NCI-H1436 treated with DMSO at 0.1 percent for 48 hours (cell line): ENCODE measurements around the gene ST14.

Source experiments
- DNase-seq: peaks from one replicate; lab custom pipeline; 2025; lab: John Stamatoyannopoulos, UW

ST14 gene

DNA sequence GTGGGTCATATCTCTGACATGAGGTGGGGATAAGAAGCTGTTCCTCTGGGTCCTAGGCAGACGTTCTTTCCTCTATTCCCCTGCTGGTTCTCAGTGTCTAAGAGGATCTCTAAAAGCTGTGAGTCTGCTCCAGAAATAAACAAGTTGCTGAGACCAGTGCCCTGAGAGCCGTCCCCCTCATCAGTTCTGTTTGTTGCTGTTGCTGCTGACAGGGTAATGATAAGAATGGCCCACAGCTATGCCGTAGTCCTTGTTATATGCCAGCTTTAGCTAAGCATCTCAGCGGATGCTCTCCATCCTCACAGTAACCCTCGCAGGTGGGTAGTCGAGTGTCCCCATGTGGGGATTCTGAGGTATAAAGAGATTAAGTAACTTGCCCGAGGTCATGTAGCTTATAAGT lies 23.5 kb upstream of the ST14 start:
- DNase-seq: no peak

DNA sequence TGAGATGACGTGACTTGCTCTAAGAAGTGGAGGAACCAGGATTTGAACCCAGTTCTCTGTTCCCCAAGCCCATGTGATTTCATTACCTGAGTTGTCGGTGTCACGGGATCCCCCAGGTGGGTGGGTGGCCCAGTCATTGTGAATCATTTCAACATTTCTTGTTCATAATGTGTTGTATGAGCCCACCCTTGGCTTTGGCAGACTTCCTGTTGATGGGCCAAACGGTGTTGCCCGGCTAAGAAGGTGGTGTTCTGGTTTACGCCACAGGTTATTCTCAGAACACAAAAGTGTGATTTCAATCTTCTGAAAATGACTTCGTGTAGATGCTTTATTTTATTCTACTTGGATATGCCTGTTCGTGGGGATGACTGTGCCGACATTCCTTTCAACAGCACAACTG lies 21.6 kb upstream of the ST14 start:
- DNase-seq: no peak

DNA sequence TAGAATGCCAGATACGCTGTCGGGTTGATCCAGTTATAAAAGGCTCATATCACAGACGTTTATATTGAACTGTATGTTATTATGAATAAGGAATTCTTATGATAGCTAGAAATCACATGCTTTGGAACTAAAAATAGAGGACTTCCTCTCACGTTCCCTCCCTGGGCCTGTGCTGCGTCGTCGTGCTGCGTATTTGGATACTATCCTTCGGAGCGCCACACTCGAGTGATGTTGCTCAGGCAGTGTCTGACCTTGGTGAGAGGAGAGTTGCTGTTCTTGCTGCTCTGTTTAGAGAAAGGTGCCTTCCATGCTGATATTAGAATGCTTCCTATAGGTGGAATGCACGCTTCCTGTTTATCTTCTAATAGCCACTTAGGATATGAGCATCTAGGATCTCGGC lies 20.2 kb upstream of the ST14 start:
- DNase-seq: no peak

DNA sequence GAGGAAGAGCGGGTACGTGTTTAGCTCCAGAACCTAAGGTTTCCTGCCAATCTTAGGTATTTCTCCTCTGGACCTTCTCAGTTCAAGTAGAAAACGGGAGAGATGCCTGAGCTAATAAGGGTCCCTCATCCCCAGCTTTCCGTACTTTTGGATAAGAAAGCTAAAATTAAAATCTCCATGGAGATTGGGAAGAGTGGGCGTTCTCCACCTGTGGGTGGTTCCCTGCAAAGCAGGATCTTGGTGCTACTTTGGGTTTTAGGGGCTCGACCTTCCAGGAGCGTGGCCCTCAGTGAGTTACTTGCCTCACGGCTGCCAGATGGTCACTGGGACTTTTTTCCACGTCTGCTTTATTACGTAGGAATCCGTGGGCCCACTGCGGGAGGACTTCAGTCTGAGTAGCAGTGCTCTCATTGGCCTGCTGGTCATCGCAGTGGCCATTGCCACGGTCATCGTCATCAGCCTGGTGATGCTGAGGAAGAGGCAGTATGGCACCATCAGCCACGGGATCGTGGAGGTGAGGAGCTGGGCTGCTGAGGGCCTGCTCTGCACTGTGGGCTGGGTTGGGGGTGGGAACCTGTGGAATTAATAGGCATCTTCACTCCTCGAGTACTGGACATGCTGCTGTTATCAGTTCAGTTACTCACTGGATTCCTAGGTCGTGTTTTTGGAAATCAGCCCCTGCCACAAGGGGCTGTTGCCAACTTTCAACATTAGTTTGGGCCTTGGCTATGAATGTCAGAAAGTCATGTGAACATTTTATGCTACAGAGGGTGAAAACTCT lies 17.8 kb upstream of the ST14 start:
- DNase-seq: no peak

DNA sequence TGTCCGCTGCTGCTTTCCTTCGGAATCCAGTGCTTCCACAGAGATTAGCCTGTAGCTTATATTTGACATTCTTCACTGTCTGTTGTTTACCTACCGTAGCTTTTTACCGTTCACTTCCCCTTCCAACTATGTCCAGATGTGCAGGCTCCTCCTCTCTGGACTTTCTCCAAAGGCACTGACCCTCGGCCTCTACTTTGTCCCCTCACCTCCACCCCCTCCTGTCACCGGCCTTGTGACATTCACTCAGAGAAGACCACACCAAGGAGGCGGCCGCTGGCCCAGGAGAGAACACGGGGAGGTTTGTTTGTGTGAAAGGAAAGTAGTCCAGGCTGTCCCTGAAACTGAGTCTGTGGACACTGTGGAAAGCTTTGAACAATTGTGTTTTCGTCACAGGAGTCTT lies 15.4 kb upstream of the ST14 start:
- no peak for DNase-seq

DNA sequence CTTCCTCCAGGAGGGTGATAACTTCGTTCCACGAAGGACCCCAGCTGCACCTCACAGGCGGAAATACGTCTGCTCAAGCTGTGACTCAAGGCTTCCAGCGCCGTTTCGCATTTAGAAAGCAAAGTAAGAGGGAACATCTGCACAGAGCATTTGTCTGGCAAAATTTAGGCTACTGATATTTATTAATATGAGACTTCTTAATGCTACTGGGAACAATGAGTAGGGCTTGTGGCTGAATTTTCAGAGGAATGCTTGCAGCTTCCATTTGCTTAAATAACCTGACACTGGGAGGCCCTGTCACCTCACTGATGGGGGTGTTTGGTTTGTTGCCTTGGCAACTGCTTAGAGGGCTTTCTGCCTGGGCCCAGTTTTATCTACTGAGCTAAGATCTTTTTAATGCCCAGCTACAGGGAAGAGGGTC lies 14.7 kb upstream of the ST14 start:
- DNase-seq: no peak

DNA sequence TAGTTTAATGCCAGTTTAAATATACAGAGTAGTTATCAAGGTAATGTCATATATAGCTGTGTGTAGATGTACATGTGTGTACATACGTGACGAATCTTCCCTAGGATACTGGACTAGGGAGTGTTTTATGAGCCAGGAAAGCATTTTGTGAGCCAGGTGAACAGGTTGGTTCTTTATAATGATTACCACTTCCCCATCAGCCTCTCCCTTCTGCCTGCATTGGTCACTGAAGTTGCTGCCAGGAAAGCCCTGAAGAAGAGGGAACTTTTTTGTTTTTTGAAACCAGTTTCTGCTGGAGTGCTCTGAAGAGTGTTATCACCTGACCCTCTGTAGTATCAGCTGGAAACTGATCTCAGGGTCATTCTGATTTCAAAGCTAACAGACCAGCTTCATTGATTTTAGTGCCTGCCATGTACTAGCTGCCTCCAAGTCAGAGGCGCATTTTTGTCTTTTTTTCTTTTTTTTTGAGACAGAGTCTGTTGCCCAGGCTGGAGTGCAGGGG lies 14.2 kb upstream of the ST14 start:
- no peak for DNase-seq

DNA sequence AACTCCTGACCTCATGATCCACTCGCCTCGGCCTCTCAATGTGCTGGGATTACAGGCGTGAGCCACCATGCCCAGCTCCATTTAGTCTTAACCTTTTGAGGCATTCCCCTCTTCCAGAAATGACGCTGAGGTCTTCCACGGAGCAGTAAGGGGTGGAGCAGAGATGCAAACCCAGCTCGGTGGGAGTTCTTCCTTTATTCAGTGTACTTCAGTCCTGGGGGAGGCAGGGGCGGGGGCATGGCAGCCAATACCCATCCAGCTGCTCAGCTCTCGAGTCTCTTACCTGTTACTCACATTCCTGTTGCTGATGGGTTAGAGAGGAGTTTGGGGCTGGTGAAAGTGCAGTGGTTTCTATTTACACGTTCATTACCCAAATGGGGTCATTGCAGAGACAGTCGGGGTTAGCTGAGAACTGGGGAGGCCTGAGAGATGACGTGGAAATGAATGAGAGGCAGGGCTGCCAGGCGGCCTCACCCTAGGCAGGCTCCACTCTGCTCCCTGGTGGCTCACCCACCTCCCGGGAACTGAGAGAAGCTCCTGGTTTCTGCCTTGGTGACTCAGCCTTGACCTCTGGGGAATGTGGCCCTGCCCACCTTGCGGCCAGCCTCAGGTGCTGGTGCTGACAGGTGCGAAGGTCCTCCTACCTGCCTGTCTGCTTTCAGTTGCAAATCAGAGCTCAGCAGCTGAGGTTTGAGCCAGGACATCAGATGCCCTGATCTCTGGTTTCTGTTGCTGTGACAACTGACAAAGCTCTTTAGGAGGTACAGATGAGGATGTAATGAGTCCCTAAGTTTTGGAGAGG lies 13.4 kb upstream of the ST14 start:
- DNase-seq: no peak

DNA sequence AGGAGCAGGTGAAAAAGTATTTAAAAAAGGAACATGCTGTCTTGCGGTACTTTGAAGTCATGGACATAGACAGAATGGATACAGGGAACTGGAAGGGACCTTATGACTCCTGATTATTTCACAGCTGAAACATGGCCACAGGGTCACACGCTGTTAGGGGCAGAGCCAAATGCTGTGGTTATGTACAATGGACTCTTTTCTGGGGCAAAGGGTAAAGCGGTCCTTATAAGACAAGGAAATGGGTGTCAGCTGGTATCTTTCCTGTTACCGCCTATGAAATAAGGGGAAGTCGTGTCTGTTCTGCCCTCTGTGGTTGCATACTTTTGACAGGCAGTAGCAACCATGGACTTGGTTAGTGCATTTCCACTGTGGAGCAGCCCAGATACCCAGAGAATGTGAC lies 12.8 kb upstream of the ST14 start:
- DNase-seq: no peak

DNA sequence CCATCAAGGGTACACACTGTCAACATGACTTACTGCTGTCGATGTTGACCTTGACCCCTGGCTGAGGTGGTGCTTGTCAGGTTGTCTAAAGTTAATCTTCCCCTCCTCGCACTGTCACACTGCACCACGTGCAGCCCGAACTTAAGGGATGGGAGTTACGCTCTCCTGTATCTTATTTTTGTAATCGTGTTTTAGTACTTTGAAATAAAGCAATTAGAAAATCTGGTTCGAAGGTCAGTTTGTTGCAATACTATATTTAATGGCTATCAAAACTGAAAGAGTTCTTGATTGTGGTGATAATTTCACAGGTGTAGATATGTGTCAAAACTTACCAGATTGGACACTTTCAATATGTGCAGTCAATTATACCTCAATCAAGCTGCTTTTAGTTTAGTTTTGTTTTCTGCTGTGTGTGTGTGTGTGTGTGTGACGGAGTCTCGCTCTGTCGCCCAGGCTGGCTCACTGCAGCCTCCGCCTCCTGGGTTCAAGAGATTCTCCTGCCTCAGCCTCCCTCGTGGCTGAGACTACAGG lies 10.7 kb upstream of the ST14 start:
- no peak for DNase-seq

DNA sequence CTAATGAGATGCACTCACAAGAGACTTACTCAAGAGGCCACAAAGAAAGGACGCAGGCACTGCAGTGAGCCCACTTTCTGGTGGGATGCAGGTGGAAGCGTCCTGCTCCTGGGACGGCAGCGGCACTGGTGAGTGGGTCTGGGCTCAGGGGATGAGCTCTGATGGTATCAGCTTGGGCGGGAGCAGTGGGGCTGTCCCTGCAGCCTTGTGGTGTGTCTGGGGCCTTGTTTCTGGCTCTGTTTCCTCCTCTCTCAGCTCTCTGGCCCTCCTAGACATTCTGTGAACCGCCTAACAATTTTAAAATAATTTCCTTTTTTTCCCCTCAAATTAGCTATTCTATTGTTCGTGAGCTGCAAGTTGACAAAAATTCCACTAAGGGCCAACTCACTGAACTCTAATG lies 8.8 kb upstream of the ST14 start:
- no peak for DNase-seq

DNA sequence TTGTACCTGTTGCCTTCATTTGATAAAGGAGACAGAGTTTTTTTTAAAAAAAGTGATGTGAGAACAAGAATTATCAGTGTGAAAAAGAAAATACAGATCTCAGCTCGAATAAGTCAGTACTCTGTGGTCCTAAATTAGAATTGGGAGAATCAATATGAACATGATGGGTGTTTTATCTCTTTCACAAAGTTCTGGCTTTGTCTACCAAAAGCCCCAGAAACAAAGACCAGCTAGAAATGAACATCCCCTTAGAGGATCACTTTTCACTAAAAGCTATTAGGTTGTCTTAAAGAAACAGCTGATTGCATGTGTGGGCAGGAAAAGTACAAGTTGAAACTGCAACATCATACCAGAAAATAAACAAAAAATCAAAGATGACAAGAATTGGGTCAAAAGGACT lies 8.4 kb upstream of the ST14 start:
- no peak for DNase-seq

DNA sequence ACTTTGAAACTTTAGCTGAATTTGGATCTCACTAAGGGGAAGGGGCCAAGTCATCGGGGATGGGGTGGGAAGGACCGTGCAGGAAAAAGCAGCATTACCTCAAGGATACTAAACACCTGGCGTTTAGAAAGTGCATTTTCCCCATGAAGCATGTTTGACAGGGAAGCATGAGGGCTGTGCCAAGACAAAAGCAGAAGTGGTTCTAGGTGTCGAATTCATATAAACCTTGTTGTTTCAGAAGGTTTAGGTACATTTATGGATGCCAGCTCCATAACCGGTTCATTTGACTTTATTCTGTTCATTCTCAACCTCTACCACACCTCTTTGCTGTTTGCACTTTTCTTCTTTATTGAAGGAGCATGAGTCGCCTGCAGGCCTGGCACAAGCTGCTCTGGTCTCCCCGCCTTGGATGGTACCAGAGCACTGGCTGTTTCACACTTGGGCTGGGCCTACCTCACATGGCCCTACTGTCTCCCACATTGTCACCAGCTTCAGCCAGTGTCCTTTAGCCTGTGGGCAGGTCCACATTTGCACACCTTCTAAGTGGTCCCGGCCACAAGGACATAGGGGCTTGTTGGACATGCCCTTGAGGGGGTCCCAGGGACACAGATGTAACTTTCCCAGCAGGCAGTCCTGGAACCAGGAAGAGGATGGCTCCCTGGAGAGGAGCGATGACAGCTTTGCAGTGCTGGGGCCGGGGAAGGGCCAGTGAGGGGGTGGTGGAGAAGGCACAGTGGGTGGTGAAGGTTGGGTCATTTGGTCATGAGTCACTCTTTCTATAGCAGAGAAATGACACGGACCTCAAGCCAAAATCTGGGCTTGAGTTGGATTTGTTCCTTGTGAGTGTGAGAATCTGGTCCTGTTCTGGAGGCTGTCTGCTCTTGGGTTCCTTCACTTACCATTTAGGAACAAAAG lies 3.2 kb upstream of the ST14 start:
- DNase-seq: no peak

DNA sequence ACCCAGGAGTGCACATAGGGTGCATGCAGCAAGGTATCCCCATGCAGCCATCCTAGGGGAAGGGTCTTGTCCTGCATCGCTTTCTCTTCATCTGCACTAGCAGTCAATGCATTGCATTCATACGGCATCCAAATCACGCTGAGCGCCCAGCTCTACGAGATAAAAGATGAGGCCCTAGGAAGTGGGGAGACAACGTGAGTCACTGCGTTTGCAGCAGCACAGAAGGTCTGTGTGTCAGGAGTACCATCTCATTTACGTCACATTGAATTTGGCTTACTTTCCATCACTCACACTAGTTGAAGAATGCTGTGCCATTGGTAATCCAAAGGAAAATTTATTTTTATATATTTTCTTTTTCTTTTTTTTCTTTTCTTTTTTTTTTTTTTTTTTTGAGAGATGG lies 2.5 kb upstream of the ST14 start:
- no peak for DNase-seq

DNA sequence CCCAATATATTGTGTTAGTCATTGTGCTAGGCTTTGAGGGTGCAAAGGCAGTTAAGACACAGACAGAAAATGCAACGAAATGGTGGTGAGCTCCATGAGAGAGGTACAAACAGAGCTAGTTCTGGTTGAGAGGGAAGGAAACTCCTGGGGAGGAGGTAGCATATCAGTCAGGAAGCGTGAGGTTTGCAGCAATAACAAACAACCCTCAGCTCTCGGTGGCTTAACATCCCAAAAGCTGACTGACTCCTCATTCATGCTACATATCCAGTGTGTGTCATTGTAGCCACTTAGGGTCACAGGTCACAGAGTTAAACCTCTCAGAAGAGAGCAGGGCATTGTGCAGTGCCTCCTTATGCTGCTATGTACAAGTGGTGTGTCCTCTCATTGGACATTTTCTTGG lies 1.7 kb upstream of the ST14 start:
- DNase-seq: no peak

DNA sequence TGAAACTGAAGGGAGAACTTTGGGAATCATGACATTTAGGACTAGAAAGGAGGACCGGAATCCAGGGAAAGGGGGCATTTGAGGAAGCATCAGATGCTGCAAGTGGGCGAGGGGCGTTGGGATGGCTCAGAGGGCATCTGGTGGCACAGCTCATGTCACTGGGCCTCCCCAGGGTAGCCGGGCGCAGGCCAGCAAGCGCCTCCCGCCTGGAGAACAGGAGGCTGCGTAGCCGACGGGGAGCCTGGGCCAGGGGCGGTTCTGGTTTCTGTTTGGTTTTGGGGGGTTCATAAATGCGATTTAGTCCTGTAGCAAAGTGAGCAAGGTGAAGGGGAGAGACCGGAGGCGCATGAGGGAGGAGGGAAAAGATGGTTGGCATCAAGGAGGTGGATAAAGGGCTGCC lies 443 bp upstream of the ST14 start:
- no peak for DNase-seq

DNA sequence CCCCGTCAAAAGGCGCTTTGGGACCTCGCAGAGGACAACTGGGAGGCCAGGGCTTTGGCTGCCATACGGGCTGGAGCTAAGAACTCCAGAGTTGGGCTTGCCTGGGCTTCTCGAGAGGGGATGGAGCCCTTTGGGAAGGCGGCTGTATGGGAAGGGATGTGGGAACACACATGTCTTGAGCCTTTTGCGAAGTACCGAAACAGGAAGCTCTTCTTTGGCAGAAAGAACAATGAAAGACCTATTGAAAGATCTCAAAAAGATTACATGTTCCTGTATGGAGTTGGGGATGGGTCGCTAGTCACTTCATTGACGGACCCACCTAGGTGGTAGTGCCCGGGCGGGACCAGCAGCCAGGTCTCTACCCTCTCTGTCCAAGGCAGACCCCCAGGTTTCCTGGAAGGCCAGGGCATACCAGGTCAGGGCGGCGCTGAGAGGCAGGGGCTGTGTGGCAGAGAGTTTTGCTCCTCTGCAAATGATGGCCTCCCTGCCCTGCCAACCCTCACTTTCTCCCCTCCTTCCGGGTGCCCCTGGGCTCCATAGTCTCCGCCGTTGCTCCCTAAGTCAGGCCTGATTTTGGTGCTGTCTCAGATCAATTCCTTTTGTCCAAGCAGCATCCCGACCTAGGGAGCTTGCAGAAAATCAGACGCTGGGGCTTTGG lies 1.0 kb downstream of the ST14 start:
- no peak for DNase-seq

DNA sequence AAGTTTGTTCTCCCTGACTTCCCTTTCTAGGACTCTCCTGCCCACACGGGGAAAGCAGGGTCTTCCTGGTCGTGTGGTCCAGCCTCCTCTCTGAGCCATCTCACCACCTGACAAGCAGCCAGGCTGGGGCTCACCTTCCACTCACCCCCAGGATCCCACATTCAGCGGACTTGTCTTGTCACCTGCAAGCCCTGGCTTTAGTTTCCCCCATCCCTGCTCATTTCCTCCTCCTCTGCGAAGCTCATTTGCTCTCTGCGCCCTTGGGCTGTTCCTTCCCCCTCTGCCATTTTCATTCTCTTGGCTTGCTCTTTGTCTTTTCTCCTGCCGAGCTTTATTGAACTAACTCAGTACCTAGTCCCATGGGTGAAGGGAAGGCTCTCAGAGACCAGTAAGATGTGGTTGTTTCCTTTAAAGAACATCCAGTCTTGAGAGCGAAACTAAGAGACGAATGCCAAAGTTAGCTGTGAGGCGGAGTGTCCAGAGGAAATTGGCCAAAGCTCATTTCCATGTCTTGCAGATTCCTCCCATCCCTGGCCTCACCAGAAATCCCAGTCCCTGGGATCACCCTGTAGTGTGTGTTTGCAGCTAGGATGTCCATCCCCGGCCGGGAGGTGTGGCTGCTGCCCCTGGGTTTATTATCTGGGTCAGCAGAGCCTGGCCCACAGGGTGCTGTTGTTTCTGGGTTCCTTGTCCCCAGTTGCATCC lies 2.0 kb downstream of the ST14 start:
- no peak for DNase-seq

DNA sequence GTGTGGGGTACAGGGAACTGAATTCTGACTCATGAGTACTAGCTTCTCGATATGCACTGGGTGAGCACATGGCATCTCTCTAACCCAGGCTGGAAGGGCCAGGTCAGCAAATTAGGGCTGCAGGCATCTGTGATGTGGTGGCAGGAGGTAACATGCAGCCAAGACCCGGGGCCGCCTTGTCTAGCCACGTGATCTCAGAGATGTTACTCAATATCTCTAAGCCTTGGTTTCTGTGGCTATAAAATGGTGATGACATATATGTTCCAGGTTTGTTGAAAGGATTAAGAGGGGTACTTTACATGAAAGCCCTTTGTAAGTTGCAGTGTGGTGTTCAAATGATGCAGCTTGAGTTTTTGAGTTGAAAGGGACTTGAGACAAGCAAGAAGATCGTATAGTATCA lies 3.2 kb downstream of the ST14 start:
- no peak for DNase-seq

DNA sequence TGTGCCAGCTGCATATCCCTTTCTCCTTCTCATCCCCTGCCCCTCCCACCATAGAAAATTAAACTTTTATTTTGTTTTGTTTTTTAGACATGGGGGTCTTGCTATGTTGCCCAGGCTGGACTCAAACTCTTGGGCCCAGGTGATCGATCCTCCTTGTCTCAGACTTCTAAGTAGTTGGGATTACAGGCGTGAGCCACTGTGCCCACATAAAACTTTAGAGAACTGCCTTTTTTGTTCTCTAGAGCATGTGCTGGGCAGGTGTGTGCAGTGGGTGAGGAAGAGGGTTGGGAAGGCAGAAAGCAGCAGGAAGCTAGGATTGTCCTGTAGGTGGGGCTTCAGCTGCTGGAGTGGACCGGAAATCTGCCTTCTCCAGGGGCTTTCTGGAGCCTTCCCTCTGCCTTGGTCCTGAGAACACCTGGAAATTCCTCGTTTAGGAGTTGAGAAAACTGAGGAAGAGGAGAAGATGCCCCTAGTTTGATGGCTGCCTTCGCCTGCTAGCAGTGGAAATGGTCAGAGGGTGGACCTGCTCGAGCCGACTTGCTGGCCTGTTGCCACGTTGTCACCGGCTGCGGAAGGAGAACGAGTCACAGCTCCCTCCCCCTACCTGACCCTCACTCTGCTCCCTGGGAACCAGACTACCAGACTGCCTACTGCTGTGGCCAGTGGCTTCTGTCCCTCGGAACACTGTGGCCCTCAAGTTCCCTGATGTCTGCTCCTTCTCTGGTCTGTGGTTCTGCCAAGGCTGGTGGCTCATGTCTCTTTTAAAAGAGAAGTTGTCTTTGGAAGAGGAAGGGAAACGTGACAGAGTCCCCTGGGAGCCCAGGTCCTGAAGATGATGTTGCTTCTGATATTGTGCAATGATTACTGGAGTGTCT lies 4.0 kb downstream of the ST14 start:
- DNase-seq: no peak
